Muscle of arm (tissue), 12 donors: Measurements from ENCODE around the gene CDR2. TPM values are rescaled to one million over a fixed set of nuclear protein-coding genes. Genes with fewer than 3 reads are reported as not detected.
"Not testable (repeated sequence)": the region's sequence is repeated elsewhere in the genome, so short reads cannot be mapped to it uniquely, and the experiment has no call there.

ENCODE experiments used
- DNase-seq: peaks from one replicate; pipeline ENCODE4 v3.0.0-alpha.2; 2013
- polyA plus RNA-seq, 12 donors: library from polyadenylated mRNA; unstranded; fragments of 120-200 nt; gene quantifications; one replicate each; pipeline ENCODE4 v1.2.1, GENCODE V29; 2013; ENCODE audit not compliant: insufficient read length in 12 of 12

Gene CDR2
- polyA plus RNA-seq, 12 donors: 13.7 to 26.3 (median 19.1) TPM; not detected in 1

DNA sequence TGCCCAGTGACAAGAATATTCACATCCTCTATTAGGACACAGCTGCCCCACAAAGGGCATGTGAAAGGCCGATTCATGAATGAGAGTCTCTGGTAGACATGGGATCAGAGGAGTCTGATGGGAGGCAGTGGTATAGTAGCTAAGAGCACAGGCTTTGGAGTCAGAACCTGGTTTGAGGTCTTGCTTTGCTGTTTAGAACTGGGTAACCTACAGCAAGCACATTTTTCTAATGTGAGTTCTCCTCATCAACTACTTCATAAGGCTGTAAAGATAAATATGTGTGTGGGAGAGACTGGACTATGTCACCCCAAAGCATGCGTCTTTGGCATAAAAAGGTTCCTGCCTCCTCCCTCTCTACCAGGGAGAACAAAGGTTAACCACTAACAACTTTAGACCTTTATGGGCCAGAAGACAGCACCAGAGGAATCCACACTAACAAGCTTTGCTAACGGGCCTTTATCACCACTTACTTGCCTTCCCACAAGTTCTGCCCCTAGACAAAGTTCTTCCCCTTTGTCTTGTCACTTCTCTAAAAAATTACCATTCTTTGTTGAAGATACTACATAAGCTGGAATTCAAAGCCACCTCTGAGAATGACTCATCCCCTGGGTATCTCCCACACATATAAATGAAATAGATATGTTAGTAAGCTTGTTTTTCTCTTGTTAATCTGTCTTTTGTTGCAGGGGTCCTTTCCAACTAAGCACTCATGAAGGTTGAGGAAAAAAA is 21.1 kb downstream of the CDR2 start:
- DNase-seq: no peak

DNA sequence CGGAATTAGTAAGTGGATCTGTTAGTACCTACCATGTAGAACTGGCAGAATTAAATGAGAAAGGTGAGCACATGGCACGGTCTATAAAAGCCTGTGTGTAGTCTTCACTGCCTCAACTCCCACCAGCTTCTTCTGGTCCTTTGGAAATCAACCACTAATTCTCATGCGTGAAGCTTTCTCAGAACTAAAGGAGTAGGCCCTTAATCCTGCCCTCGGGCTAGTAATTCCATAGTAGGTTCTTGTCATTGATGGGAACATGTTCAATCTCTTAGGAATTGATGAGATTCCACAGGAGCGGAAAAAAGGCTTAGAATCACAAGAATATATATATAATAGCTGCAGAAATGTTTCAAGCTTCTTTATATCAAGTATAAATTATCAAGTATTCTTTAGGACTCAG is 21.7 kb downstream of the CDR2 start:
- DNase-seq: no peak

DNA sequence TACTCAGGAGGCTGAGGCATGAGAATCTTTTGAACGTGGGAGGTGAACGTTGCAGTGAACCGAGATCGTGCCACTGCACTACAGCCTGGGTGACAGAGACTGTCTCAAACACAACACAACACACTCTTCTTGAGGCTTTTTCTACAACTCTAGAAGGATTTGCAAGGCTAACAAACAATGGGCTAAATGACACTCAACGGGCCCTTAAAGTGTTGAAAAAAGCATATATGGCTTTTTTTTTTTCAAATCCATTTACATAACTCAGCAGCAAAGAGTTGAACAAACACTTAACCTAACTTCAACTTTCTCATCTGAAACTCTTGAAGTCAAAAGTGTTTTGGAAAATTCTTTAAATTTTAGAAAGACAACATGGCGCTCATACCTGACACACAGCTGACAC is 22.3 kb downstream of the CDR2 start:
- DNase-seq: no peak

DNA sequence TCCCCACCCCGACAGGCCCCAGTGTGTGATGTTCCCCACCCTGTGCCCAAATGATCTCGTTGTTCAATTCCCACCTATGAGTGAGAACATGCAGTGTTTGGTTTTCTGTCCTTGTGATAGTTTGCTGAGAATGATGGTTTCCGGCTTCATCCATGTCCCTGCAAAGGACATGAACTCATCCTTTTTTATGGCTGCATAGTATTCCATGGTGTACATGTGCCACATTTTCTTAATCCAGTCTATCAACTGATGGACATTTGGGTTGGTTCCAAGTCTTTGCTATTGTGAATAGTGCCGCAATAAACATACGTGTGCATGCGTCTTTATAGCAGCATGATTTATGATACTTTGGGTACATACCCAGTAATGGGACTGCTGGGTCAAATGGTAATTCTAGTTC is 23.4 kb downstream of the CDR2 start:
- DNase-seq: not testable (repeated sequence)

DNA sequence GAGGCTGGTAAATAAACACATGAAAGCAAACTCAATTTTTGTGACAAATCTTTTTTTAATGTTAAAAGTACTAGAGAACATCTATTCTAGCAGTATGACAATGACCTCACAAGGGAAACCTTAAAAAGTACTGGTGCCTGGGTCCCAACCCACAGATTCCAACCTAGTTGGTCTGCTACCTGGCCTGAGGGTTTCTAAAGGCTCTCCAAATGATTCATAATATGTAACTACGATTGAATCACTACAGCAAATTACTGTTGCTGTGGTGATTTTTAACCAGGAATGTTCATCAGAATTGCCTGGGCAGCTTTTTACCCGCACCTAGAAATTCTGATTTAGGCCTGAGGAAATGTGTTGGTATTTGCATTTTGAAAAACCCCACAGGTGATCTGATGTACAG is 26.1 kb downstream of the CDR2 start:
- no peak for DNase-seq

DNA sequence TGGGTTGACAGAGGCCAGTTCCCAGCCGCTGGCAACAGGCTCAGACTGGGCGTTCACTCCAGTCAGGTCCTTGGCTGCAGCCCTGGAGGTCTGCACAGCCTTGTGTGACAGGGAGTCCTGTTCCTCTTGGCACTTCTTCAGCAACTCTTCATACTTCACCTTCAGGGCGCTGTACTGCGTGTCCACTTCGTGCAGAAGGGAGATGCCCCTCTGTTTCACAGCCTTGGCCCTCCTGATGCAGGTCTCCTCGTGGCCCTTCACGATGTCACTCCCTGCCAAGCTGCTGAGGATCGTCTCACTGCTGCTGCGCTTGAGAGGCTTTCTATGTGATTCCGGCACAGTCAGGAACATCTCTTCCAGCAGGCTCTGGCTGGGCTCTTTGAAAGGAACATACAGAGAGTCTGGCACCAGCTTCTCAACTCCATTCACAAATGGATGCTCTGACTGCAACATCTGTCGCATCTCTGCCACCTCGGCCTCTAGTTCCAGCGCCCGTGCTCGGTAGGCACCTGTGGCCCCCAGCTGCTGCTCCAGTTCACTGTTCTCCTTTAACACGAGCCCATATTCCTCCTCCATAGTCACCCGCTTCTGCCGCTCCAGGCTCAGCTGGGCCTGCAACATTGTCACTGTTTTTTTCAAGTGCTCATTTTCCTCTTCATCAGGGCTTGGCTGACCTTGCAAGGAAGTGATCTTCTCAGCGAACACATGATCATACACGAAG is 27.2 kb downstream of the CDR2 start:
- DNase-seq: no peak

DNA sequence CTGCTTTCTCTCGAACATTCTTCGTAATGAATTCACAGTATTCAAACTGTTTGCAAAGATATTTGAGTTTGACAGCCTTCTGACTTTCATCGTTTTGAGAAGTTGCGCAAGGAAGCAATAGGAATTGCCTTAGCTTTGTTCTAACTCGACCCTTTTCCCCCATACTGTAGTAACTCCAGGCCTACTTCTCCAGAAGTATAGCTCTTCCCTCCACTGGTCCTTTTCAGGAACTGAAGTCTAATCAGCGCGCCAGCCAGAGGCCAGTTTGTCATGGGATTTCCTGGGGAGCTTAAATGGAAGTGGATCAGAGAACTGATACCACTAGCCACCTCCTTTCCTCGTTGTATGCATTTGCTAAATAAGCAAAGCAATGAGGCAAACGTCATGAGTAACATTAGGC is 27.9 kb downstream of the CDR2 start:
- DNase-seq: no peak

DNA sequence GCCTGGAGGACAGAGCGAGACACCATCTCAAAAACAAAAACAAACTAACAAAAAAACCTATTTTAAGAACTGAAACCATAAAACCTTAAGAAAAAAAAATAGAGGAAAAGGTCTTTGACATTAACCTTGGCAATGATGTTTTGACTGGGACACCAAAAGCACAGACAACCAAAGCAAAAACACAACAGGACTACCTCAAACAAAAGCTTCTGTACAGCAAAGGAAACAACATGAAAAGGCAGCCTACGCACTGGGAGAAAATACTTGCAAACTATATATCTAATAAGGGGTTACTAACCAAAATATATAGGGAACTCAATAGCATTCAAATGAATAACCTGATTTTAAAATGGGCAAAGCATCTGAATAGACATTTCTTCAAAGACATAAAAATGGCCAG is 32.3 kb downstream of the CDR2 start:
- no peak for DNase-seq

DNA sequence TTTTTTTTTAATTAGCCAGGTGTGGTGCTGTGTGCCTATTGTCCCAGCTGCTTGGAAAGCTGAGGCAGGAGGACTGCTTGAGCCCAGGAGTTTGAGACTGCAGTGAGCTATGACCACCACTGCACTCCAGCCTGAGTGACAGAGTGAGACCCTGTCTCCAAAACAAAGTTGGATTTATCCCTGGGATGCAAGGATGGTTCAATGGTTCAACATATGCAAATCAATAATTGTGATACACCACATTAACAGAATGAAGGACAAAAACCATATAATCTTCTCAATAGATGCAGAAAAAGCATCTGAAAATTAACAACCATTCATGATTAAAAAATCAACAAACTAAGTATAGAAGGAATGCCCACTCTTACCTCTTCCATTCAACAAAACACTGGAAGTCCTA is 33.5 kb downstream of the CDR2 start:
- DNase-seq: no peak

DNA sequence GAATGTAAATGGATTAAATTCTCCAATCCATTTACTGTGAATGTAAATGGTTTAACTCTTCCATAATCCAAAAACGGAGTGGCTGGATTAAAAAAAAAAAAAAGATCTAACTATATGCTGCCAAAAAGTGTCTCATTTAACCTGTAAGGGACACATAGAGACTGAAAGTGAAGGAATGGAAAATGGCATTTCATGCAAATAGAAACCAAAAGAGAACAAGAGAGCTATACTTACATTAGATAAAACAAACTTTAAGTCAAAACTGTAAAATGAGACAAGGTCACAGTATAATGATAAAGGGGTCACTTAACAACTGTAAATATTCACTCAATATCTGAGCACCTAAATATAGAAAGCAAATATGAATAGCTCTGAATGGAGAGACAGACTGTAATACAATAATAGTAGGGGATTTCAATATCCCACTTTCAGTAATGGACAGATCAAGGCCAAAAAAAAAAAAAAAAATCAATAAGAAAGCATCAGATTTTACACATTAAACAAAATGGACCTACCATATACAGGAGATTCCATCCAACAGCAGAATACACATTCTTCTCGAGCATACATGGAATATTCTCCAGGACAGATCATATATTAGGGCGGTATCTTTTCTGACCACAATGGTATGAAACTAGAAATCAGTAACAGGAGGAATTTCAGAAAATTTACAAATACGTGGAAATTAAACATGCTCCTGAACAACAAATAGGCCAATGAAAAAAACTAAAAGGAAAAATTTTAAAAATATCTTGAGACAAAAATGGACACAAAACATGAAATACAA is 36.4 kb downstream of the CDR2 start:
- DNase-seq: no peak

DNA sequence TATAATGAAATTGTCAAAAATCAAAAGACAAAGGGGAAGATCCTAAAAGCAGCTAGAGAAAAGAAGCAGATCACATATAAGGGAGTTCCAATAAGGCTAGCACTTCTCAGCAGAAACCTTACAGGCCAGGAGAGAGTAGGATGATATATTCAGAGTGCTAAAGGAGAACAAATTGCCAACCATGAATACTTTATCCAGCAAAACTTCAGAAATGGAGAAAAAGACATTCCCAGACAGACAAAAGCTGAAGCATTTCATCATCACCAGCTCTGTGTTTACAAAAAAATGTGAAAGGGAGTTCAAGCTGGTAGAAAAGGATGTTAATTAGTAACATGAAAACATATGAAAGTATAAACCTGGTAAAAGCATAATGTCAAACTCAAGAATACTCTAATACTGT is 37.4 kb downstream of the CDR2 start:
- no peak for DNase-seq

DNA sequence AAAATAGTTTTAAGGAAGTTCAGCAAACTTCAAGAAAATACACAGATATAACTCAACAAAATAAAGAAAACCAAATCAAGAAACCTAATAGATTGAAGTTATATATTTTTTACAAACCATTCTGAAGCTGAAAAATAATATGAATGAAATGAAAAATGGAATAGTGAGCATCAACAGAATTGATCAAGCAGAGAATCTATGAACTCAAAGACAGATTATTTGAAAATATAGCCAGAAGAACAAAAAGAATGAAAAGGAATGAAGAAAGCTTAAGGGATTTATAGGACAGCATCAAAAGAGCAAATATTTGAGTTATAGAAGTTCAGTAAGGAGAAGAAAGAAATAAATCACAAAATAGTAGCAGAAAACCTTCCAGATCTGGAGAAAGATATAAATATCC is 37.8 kb downstream of the CDR2 start:
- DNase-seq: no peak

DNA sequence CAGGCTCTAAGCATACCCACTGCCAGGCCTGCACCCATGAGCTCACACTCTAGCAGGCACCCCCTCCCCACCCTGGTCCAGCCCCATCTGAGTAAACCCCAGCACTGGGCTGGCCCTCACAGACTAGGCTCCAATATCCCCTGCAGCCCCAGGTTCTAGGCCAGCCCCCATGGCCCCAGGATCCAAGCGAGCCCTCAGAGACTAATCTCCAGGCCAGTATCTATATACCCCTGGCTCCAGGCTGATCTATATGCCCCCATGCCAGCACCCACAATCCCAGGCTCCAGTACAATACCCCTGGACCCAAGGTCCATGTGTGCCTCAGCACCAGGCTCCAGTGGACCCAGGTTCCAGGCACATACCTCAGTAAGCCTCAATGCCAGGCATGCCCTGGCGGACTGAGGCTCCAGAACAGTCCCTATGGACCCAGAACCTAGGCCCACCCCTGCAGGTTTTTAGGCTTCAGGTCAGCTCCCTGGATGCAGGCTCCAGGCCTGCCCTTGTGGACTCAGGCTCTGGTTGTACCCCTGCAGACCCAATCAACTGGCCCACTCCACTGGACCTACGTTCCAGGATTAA is 38.7 kb downstream of the CDR2 start:
- no peak for DNase-seq

DNA sequence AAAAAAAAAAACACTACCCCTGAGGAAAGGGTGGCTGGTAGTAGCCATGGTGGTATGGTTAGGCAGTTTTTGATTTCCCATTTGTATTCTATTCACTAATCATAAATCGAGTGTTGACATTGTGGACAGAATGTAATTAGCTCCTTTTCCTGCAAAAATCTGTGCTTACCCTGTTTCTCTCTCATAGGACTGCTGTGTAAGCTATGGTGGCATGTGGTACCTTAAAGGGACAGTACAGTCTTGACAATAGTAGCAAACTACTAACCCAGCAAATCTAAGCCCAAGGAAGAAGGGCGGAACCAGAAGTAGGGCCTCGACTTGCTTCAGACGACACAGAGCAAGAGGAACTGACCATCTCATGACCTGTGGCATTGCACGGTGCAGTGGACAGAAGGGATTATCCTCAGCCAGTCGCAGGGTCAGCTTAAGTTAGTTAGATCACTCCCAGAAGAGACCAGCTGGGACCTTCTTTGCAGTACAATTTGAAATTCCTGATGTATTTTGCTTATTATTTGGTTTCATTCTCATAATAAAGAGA is 40.9 kb downstream of the CDR2 start:
- no peak for DNase-seq

DNA sequence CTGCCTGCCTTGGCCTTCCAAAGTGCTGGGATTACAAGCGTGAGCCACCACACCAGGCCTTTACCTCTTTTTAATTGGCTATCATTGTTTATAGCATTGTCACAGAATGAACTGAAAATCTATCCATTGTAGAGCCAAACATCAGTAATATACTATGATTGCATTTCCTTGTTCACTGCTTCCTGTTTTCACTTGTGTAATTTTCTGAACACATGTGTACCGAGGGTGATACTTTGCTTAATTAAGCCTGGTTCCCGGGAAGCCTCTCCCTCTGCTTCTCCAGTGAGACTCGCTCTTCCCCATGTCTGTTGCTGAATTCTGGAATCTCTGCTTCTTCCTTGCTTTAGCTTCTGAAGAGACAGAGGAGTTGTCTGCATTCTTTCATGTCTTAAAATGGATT is 44.1 kb downstream of the CDR2 start:
- no peak for DNase-seq

DNA sequence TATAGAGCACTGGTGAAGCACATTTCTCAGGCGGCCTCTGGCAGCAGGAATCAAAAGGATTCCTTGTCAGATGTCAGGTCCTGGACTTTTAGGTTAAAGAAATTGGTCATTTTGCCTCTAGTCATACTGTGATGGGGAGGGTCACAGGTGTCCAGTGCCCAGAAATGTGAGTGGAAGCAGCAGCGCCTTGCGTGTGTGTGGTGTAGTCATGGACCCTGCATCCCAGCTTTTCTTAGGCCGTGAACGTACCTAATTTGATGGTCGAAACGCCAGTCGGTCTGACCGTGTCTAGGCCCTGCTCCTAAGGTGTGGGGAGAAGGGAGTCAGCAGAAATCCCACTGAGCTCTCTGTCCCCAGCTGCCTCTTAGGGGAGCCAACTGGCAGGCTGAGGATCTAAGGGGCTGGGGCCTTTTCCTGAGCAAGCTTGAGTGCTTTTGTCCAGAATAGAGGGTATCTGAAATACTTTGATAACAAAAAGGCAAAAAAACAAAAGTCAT is 45.2 kb downstream of the CDR2 start:
- no peak for DNase-seq

DNA sequence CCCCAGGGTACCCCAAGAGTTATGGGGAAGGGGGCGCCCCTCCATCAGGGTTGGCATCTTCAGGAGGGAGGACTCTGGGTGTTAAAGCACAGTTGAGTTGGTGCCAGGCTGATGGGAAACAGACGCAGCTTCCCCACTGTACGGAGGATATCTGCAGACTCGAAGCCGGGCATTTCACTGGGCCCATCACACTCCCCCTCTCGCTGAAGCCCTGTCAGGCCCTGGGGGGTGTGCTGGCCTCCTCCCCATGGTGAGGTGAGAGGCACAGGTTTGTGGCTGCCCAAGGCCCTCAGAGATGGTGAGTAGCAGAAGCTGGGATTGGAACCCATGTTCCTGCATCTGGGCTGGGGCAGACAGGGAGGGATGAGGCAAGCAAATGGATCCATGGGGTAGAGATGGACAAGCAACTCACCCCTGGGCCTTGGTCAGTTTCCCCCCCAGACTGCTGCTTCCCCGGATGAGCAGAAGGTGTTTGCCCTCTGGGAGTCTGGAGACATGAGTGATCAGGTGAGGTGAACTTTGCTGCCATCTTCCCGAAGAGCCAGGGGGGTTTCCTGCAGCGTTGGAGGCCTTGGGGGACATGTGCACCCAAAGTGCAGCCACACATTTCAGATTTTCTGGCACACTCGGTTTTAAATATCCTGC is 46.2 kb downstream of the CDR2 start:
- no peak for DNase-seq

DNA sequence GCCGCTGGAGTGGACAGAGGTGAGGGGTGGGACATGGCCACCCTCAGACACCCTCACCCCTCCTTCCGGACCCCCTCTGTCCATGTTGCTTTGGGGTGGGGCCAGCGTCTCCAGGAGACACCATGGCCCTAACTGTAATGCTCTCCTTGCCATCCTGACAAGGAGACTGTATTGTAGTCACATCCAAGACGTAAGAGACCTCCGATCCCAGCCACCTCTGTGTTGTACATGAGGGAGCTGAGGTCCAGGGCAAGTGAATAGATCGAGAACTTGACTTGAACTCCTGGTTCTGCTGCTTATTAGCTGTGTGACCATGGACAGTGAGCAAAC is 47.0 kb downstream of the CDR2 start:
- no peak for DNase-seq

DNA sequence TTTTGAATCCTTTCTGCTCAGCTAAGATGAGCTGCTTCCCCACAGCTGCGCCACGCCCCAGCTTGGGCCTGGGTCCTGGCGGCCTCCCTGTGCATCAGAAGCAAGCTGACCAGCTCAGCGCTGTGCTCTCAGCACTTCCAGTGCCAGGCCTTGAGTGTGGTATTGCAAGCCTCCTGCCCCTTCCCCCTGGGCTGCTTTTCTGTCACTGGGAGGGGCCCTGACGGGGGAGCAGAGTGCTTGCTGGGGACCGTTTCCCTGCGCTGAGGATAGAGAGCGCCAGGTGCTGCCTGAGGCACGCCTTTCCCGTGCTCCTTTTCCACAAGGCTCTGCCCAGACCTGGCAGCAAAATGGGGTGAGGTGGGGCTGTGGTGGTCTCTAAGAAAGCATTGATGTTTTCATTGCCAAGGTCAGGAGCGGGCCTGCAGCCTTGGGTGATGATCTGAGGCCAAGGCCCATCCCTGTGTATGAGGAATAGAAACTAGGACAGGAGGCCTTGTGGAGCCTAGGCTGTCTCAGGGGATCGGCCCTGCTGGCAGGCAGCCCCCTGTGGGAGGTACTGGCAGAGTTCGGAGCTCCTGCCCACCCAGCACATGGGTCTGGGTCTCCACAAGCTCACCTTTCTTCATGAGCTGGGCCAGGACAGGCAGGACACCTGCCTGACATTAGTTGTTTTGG is 47.5 kb downstream of the CDR2 start:
- no peak for DNase-seq

DNA sequence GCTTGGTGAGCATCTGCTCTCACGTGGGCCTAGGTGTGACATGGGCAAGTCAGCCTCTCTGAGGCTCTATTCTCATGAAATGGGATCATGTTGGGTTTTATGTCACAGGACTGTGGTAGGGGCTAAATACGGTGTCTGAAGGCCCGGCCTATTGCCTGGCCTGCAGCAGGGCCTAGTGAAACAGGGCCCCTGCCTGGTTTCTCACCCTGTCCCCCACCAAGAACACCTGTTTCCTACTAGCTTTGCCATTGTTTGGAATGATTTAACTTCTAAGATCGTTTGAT is 48.1 kb downstream of the CDR2 start:
- no peak for DNase-seq

DNA sequence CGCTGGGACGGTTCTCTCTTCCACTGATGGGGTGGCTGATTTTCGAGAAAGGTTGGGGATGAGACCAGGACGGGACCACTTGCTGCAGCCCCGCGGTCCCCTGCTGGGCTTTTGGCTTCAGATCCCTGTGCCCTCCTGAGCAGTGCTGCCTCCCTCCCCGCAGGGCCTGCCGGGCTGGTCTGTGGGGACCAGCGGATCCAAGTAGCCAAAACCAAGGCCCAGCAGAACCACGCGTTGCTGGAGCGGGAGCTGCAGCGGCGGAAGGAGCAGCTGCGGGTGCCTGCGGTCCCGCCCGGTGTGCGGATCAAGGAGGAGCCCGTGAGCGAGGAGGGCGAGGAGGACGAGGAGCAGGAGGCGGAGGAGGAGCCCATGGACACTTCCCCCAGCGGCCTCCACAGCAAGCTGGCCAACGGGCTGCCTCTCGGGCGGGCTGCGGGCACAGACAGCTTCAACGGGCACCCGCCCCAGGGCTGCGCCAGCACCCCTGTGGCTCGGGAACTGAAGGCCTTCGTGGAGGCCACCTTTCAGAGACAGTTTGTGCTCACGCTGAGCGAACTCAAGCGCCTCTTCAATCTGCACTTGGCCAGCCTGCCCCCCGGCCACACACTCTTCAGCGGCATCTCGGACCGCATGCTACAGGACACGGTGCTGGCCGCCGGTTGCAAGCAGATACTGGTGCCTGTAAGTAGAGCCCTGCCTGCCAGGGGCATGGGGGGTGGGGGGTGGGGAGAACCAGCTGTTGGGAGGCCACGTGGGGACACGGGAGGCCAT is 48.6 kb downstream of the CDR2 start:
- no peak for DNase-seq
